IPS-11a (cell line): Measurements from ENCODE around the gene PDE10A.
"Not testable (repeated sequence)": the region's sequence is repeated elsewhere in the genome, so short reads cannot be mapped to it uniquely, and the experiment has no call there.

Source experiments
- H3K4me3 ChIP-seq: one replicate; pipeline ENCODE4 v1.5.1; 2013; ENCODE audit warnings: low read depth, low read length, control low read depth

Gene PDE10A

DNA sequence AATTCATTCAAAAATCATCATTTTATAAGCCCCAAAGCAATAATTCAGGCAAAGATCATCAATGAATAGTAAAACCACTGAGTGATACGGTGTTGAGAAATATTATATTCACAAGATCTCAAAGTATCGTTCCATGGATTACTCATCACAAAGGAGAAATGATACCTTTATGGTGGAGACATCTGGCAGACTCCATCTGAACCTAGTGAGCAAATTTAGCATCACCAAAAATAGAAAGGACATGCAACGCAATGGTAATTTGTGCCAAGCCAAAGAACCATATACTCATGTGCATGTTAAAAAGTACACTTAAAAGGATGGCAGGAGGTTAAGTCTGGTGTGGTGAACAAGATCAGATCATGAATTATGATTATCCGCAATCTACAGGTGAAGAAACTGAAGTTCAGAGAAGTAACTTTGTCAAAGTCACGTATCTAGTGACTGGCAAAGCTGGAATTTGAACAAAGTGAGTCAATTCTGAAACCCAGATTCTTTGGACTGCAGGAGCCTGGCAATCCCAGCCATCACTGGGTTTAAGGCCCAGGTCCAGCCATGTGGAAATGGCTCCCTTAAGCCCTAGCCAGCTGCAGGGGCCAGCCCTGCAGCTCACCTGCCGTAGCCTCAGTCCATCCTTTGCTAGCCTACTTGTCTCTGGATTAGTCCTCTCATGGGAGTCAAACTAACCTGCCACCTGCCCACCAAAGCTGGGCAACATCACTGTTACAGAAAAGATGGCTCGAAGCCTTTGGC, 68.3 kb downstream of the PDE10A start:
- H3K4me3 ChIP-seq: no peak overlapping the region

DNA sequence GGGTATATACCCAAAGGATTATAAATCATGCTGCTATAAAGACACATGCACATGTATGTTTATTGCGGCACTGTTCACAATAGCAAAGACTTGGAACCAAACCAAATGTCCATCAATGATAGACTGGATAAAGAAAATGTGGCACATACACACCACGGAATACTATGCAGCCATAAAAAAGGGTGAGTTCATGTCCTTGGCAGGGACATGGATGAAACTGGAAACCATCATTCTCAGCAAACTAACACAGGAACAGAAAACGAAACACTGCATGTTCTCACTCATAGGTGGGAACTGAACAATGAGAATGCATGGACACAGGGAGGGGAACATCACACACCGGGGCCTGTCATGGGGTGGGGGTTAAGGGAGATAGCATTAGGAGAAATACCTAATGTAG, 70.1 kb downstream of the PDE10A start:
- not testable (repeated sequence) for H3K4me3 ChIP-seq

DNA sequence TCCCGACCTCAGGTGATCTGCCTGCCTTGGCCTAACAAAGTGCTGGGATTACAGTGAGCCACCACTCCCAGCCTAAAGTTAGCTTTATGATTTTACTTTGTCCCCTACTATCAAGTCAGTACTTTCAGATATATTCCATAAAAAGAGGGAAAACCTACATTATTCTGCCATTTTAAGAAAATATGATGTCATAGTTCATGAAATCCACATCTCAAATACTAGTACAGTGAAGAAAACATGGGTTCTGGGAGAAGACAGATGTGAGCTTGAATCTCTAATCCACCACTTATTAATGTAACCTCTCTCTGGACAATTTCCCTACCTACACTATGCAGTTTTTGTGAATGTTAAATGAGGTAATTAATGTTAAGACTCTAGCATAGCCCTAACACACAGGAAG, 74.5 kb downstream of the PDE10A start:
- H3K4me3 ChIP-seq: no peak overlapping the region

DNA sequence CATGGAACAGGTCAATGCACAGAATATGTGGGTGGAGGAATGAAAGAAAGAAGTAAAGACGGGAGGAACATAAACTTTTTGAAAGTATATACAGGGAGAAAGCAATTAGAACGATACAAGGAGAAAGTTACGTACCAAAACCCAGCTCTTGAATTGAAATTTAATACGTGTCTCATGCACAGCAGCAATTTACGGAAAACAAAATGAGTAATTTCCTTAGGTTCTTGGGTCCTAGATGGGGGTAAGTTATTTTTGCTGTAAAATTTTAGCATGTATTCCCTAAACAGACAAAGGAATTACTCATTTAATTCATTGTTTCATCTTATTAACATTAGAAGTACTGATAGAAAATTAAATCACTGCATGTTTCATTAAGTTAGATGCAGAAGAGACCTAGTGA, 75.8 kb downstream of the PDE10A start:
- no peak overlapping the region for H3K4me3 ChIP-seq

DNA sequence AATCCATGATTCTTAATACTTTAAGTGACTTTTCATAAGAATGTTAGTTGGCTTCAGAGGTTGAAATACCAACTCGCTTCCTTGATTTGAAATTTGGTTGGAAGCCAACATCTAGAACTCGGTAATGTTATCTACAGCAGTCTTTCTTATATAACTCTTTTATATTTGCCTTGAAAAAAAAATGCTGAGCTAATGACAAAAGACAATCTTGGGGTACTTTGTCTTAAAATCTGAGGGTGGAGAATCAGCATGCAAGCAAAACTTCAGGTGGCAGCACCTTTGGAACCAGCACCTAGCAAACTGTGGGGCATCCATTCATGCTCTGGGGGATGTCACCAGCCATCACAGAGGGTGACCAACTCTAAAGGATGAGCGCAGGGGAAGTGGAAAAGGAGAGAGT, 76.3 kb downstream of the PDE10A start:
- H3K4me3 ChIP-seq: no peak overlapping the region

DNA sequence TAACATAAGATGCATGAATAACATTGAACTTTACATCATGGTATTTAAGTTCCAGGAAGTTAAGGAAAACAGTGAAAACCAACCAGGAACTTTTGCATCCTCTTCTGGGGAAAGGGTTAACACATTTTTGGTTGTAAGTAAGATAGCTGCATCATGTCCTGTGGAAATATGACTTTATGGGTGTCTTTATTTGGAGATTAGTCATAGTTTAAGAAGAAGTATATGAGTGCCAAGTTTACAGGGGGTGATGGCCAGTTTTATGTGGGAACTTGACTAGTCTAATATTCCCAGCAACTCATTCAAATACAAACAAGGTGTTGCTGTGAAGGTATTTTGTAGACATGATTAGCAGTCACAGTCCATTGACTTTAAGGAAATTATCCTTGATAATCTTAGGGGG, 78.0 kb downstream of the PDE10A start:
- H3K4me3 ChIP-seq: no peak overlapping the region

DNA sequence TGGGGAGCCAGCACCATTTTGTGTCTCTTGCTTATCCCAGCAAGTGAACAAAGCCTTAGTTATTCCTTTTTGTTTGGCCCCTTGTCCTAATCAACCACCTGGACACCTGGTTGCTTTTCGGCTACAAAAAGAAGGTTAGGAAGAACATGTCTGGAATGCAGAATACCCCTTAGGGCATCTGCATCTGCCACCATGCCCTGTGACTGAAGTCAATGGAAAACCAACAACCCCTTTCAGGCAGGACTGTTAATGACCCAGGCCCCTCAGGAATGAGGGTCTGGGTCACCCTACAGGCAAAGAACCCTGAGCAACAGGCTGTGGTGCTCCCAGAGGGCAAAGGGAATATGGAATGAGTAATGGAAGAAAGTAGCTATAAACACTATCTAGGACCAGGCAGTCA, 78.5 kb downstream of the PDE10A start:
- H3K4me3 ChIP-seq: no peak overlapping the region

DNA sequence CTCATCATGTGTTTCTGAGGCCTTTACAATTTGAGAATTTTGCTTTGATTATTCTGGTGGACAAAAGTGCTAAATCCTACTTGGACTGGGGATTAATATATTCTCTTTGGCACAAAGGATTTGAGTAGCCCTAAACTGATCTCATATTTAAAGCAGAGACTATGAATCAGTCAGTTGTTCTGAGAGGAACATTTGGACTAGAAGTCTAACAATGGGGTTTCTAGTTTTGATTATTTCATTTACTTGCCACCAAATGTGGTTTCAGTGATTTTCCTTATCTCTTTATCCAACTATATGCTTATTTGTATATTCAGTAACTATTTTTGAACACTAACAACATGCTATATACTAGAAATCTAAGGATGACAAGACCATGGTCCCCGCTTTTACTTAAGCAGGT, 81.4 kb downstream of the PDE10A start:
- no peak overlapping the region for H3K4me3 ChIP-seq

DNA sequence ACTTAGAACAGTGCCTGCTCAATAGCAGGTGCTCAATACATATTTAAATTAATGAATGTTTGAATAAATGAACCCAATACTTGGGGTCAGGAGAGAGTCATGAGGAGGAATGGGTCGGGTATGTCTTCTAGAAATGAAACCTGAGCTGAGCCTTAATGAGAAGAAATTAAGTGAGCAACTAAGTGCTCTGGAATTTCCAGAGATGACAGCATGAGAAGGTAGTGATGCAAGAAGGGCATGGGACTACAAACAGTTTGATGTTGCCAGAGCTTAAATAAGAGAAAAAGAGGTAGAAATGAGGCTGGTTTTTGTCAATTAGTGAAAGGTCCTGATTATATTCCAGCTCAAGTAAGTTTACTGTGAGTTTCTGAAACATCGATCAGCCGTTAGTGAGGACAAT, 82.9 kb downstream of the PDE10A start:
- H3K4me3 ChIP-seq: no peak overlapping the region

DNA sequence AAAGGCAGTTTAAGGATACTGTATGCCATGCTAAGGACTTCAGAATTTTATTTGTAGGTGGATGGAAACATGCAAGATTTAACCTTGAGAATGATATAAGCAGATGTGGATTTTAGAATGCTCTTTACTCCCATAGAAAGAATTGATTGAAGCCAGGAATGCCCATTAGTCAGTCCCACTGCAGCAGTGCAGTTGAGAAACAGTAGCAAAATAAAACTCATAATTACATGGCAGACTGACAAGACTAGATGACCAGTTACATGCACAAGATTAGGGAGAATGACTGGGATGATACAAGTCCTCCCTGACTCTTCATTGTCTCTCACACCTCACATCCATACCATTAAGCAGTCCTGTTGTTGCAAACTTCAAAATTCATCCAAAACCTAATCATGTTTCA, 83.9 kb downstream of the PDE10A start:
- no peak overlapping the region for H3K4me3 ChIP-seq

DNA sequence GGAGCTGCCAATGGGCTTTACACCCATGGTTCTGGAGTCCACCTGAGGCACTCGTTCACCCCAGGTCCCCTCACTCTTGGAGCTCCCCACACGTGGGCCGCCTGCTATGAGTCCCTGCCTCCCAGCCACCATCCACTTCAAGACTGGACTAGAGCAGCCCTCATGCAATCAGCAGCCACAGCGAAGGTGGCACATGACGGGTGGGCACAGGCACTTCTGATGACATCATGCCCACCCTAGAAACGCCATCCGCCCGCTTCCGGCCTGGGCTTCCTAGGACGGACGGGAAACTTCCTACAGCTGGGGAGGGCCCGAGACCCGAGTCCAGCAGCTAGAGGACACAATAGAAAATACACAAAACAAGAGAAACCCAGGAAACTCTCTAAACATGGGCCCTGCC, 85.5 kb downstream of the PDE10A start:
- H3K4me3 ChIP-seq: no peak overlapping the region

DNA sequence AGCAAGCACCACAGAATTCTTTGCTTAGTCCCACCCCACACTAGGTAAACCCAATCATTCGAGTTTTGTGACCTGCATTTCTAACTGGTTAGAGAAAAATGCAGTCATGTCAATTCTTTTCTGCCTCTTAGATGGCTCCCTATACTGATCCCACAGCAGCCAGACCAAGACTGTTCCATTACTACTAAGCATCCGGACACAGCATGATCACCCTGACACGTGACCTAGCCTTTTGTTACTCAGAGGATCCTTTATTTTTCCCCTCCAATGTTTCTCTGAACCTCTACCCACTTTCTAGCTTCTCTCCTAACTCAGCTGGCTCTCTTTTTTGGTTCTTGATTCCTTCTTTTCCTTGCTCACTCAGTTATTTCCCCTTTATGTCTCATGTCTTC, 87.9 kb downstream of the PDE10A start:
- no peak overlapping the region for H3K4me3 ChIP-seq

DNA sequence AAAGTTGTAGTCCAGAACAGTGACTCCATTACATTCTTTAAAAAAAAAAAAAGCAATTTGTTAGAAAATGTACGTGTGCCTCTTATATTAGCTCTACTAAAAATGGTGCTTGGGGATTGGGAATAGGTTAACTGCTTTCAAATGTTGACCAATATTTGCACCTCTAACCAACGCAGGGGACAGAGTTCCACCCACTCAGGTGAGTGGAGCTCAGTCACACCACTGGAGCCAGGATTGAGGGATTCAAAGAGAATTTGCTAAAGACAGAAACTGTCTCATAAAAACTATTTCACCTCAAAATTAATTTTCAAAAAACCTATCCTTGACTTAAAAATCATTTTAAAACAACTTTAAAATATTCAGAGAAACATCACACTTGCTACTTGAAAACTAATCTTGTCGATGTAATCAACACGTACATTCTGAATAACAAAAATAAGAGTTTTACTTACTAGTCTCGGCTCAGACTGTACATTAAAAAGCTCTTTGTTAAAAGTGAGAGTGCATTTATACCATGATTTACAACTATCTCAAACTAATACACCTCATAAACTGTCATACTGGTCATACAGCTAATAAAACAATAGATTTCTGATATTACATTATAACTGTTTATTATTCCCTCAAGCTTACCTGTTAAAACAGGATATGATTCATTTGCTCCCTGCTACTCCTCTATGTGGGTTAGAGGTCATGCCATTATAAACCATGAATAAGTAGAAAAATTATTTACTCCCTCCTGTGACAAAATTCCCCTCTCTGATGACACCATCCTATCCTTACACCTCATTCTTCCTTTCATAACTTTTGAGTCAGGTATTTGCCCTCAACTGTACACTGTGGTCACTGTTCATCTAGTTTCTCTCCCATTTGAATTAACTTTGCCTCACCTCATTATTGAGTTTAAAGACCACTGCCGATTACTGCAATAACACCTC, 88.6 kb downstream of the PDE10A start:
- H3K4me3 ChIP-seq: no peak overlapping the region

DNA sequence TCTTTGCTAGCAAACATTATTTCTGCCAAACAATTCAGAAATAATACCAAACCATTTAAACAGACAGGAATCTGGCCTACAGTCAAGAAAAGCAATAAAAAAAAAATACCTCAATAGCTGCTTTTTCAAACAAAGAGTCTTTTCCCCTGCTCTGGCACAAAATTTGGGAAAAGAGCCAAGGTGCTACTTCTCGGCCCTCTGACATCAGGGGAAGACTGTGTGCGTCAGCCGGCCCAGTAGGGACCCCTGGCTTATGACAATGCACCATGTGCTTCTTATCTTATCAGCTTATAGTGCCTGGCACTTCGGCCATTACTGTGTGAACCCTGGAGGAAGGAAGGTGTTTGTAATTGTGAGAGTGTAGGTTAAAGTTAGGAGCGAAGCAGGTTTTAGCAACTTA, 89.4 kb downstream of the PDE10A start:
- no peak overlapping the region for H3K4me3 ChIP-seq

DNA sequence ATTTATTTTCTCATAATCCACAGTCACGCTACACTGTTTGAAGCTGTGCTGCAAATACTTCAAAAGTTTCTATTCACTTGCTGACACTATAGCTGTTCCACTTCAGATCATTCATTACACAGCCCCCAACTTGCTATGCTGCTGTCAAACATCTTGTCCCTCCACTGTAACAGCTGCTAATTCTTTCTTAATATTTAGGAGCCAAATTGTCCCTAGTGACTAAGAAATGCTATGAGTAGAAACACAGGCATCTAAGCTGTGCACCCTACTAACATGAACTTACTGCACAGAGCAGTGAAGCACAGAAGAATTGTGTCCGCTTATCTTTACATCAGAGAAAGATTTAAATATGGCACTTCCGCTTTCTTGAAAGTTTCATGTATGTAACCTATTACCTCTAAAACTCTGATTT, 91.3 kb downstream of the PDE10A start:
- H3K4me3 ChIP-seq: no peak overlapping the region

DNA sequence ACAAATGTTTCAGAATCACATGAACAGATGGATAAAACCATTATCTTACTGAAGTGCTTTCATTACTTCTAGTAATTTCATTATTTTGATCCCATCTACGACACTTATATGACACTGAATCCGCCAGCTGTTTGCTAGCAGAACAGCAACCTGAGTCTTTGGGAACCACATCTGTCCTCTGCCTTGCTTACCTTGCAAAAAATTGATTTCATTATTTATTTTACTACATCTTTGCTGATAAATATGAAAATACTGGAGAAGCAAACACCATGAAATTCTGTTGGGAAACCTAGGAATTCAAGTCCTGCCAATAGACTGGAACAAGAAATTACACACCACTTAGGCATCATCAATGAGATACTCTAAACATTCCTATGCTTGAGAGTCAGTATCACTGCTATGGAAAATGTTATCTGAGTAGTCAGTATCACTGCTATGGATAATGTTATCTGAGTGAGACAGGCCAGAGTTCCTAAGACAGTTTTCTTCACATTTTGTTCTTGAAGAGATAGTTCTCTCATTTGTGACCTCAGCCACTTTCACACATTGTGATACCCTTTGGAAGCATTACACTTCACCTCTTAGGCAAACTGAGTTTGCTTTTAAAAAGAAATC, 91.9 kb downstream of the PDE10A start:
- no peak overlapping the region for H3K4me3 ChIP-seq

DNA sequence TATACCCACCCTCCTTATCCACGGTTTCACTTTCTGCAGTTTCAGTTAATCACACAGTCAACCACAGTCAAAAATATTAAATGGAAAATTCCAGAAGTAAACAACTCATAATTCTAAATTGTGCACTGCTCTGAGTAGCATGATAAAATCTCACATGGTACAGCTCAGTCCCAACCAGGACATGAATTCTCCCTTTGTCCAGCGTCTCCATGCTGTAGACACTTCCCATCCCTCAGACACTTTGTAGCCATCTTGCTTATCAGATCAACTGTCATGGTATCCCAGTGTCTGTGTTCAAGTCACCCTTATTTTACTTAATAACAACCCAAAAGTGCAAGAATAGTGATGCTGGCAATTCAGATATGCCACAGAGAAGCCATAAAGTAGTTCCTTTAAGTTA, 94.7 kb downstream of the PDE10A start:
- no peak overlapping the region for H3K4me3 ChIP-seq

DNA sequence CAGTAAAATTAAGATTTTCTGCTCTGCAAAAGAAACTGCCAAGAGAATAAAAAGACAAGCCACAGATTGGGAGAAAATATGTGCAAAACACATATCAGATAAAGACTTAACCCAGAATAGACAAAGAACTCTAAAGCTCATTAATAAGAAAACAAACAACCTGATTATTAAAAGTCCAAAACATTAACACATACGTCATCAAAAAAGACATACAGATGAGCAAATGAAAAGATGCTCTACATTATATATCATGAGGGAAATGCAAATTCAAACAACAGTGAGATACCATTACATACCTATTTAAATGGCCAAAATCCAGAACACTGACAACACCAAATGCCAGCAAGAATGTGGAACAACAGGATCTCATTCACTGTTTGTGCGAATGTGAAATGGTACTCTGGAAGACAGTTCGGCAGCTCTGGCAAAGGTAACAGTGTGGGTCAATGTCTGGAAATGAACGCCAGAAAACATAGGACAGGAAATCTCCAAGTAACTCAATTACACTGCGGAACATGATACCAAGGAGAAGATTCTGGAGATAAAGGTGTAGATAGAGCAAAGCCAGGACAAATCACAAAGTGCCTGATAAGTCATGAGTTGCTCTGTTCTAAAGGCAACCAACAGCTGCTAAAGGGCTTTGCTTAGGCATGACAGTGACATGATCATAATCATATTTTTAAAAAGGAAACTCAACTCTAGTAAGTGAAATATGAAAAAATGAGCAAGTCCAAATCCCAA, 96.8 kb downstream of the PDE10A start:
- no peak overlapping the region for H3K4me3 ChIP-seq

DNA sequence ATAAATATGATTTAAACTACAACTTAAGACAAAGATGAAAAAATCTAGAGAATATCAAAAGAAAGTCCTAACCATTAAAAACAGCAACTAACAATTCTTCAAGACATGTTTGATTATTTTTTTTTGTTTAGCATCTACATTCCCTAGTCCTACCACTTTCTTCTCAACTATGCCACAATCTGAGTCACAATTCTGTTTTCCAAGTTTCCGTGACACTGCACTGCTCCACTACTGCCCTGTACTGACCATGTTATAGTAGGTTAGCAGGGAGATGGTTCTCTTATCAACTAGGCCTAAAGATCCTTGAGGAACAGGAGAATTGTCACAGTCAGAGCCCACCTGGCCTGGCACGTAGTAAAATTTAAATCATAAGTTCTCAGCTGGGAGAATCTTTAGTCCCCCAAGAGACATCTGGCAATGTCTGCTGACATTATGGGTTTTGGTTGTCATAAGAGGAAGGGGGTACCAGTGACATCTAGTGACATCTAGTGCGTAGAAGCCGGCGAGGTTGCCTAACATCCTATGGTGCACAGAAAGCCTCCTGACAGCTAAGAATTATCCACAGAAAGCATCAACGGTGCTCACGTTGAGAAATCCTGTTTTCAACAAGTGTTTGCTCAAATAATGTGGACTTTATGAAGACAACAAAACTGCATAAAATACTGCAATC, 100.5 kb downstream of the PDE10A start:
- H3K4me3 ChIP-seq: no peak overlapping the region

DNA sequence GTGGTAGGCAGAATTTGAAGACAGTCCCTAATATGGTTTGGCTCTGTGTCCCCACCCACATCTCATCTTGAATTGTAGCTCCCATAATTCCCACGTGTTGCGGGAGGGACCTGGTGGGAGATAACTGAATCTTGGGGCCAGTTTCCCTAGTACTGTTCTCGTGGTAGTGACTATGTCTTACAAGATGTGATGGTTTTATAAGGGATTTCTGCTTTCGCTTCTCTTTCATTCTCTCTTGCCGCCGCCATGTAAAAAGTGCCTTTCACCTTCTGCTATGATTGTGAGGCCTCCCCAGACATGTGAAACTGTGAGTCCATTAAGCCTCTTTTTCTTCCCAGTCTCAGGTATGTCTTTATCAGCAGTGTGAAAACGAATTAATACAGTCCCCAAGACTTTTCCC, 103.4 kb downstream of the PDE10A start:
- no peak overlapping the region for H3K4me3 ChIP-seq

DNA sequence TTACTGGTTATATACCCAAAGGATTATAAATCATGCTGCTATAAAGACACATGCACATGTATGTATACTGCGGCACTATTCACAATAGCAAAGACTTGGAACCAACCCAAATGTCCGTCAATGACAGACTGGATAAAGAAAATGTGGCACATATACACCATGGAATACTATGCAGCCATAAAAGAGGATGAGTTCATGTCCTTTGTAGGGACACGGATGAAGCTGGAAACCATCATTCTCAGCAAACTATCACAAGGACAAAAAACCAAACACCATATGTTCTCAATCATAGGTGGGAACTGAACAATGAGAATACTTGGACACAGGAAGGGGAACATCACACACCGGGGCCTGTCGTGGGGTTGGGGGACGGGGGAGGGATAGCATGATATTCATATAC, 104.9 kb downstream of the PDE10A start:
- not testable (repeated sequence) for H3K4me3 ChIP-seq
